ENCODE data around the gene ZNF835. TPM values are rescaled to one million over a fixed set of nuclear protein-coding genes. Genes with fewer than 3 reads are reported as not detected.

Gene ZNF835
- polyA plus RNA-seq, 1 of the 3 experiments (the other 2 are of a cell fraction), result not detected

DNA sequence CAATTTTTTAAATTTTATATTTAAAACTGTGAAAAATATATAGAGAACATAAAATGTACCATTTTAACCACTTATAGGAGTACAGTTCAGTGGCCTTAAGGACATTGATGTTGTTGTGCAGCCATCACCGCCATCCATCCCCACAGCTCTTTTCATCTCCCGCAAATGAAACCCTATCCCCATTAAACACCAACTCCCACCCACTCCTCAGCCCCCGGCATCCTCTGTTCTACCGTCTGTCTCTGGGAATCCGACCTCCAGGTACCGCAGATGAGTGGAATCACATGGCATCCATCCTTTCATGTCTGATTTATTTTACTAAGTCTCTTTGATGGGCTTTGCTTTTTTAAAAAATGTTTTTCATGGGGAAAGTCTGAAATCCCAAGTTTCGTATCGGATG, 52.4 kb downstream of the ZNF835 start:
- H2AFZ ChIP-seq (ENCODE audit: low read depth), result no peak overlapping the region
- H4K20me1 ChIP-seq (ENCODE audit: insufficient read depth), result no peaks in the 10 kb centered on the region
- H3K4me1 ChIP-seq (ENCODE audit: control insufficient read depth in 1 of 2, insufficient read depth in 2 of 2, low read depth in 1 of 2, low read length in 1 of 2), result no peaks in the 10 kb centered on the region
- WGBS (ENCODE audit: low lambda C conversion rate), result 90% methylated on average over 8 of the region's 8 CpGs
- no peaks in the 10 kb centered on the region for H3F3A ChIP-seq (replicated peaks; ENCODE audit: insufficient read depth)
- no peak for DNase-seq
- no peak overlapping the region for H3K4me2 ChIP-seq
- no peak overlapping the region for H3K4me3 ChIP-seq (ENCODE audit: low read depth in 2 of 2, low read length in 1 of 2)
- ChIA-PET POLR2A (no interaction called here), CTCF (no interaction called here)
- no peaks in the 10 kb centered on the region for H3K9me2 ChIP-seq
- peaks cover 21 to 33% of the 10 kb centered on the region in 2 experiments for H3K36me3 ChIP-seq (replicated peaks in 1 of 2; ENCODE audit: control insufficient read depth in 1 of 2, insufficient read depth in 2 of 2, low read length in 1 of 2)
- no peaks in the 10 kb centered on the region for H3K27me3 ChIP-seq (ENCODE audit: insufficient read depth)
- TF ChIP-seq, protein P1, sequence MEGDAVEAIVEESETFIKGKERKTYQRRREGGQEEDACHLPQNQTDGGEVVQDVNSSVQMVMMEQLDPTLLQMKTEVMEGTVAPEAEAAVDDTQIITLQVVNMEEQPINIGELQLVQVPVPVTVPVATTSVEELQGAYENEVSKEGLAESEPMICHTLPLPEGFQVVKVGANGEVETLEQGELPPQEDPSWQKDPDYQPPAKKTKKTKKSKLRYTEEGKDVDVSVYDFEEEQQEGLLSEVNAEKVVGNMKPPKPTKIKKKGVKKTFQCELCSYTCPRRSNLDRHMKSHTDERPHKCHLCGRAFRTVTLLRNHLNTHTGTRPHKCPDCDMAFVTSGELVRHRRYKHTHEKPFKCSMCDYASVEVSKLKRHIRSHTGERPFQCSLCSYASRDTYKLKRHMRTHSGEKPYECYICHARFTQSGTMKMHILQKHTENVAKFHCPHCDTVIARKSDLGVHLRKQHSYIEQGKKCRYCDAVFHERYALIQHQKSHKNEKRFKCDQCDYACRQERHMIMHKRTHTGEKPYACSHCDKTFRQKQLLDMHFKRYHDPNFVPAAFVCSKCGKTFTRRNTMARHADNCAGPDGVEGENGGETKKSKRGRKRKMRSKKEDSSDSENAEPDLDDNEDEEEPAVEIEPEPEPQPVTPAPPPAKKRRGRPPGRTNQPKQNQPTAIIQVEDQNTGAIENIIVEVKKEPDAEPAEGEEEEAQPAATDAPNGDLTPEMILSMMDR (IDR thresholded peaks at IDR 0.05), result no peak
- TF ChIP-seq MXI1 (IDR thresholded peaks at IDR 0.05; ENCODE audit: low read depth, low read length) (no peak), GATA2 (CRISPR knock-in tag; IDR thresholded peaks at IDR 0.05) (no peak), RFX5 (IDR thresholded peaks at IDR 0.05; ENCODE audit: low read length) (no peak), TCF12 (IDR thresholded peaks at IDR 0.05) (no peak), EP300 (IDR thresholded peaks at IDR 0.05; ENCODE audit: borderline replicate concordance in 1 of 2, low read depth in 1 of 2, low read length in 1 of 2) (no peak), YY1 (IDR thresholded peaks at IDR 0.05; ENCODE audit: low read depth) (no peak), TAF1 (IDR thresholded peaks at IDR 0.05; ENCODE audit: borderline replicate concordance, low read depth, low read length) (no peak), NRF1 (IDR thresholded peaks at IDR 0.05; ENCODE audit: low read depth, low read length) (no peak), RAD21 (IDR thresholded peaks at IDR 0.05; ENCODE audit: low read length) (no peak)
- TF ChIP-seq, protein P2, sequence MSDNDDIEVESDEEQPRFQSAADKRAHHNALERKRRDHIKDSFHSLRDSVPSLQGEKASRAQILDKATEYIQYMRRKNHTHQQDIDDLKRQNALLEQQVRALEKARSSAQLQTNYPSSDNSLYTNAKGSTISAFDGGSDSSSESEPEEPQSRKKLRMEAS (IDR thresholded peaks at IDR 0.05; ENCODE audit: low read depth), result no peak
- TF ChIP-seq, protein P3, sequence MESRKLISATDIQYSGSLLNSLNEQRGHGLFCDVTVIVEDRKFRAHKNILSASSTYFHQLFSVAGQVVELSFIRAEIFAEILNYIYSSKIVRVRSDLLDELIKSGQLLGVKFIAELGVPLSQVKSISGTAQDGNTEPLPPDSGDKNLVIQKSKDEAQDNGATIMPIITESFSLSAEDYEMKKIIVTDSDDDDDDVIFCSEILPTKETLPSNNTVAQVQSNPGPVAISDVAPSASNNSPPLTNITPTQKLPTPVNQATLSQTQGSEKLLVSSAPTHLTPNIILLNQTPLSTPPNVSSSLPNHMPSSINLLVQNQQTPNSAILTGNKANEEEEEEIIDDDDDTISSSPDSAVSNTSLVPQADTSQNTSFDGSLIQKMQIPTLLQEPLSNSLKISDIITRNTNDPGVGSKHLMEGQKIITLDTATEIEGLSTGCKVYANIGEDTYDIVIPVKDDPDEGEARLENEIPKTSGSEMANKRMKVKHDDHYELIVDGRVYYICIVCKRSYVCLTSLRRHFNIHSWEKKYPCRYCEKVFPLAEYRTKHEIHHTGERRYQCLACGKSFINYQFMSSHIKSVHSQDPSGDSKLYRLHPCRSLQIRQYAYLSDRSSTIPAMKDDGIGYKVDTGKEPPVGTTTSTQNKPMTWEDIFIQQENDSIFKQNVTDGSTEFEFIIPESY (IDR thresholded peaks at IDR 0.05; ENCODE audit: borderline replicate concordance, low read depth), result no peak
- TF ChIP-seq, protein P4, sequence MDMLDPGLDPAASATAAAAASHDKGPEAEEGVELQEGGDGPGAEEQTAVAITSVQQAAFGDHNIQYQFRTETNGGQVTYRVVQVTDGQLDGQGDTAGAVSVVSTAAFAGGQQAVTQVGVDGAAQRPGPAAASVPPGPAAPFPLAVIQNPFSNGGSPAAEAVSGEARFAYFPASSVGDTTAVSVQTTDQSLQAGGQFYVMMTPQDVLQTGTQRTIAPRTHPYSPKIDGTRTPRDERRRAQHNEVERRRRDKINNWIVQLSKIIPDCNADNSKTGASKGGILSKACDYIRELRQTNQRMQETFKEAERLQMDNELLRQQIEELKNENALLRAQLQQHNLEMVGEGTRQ (IDR thresholded peaks at IDR 0.05; ENCODE audit: borderline replicate concordance, low read depth, low read length), result no peak
- no peak overlapping the region for H3K27ac ChIP-seq (ENCODE audit: low read depth in 2 of 2, low read length in 1 of 2)
- H3K9me3 ChIP-seq, result no peaks in the 10 kb centered on the region
- H3K79me2 ChIP-seq (ENCODE audit: insufficient read depth), result peaks cover 37% of the 10 kb centered on the region
- H3K9ac ChIP-seq, result no peak overlapping the region

DNA sequence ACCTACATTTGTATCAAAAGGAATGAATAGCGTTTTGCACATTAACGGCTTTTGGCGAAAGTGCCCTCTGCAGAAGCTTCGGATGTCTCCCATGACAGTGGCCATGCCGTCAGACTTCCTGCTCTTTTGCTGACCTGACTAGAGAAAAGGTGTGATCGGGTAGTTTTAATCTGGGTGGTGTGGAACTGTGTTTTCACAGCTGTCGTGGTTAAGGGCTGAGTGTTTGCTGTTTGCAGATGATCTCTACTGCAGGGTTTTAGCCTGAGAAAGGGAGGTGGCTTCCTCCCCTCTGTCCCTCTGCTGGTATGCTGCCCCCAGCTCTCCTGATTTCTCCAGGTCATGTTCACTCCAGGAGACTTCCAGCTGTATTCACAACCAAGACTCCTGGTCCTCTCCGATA, 54.0 kb downstream of the ZNF835 start:
- Histone ChIP-seq H3K9me3 (no peaks in the 10 kb centered on the region), H2AFZ (ENCODE audit: low read depth) (no peak overlapping the region), H3K27me3 (ENCODE audit: insufficient read depth) (no peaks in the 10 kb centered on the region), H3K9ac (no peak overlapping the region), H4K20me1 (ENCODE audit: insufficient read depth) (no peaks in the 10 kb centered on the region), H3K4me2 (no peak overlapping the region), H3K27ac (ENCODE audit: low read depth in 2 of 2, low read length in 1 of 2) (no peak overlapping the region), H3K9me2 (no peaks in the 10 kb centered on the region), H3F3A (replicated peaks; ENCODE audit: insufficient read depth) (no peaks in the 10 kb centered on the region), H3K4me3 (ENCODE audit: low read depth in 2 of 2, low read length in 1 of 2) (no peak overlapping the region), H3K79me2 (ENCODE audit: insufficient read depth) (peaks cover 44% of the 10 kb centered on the region), H3K36me3 (replicated peaks in 1 of 2; ENCODE audit: control insufficient read depth in 1 of 2, insufficient read depth in 2 of 2, low read length in 1 of 2) (peaks cover 10 to 26% of the 10 kb centered on the region in 2 experiments), H3K4me1 (ENCODE audit: control insufficient read depth in 1 of 2, insufficient read depth in 2 of 2, low read depth in 1 of 2, low read length in 1 of 2) (no peaks in the 10 kb centered on the region)
- ChIA-PET CTCF (no interaction called here), POLR2A (no interaction called here)
- TF ChIP-seq FOSL2 (IDR thresholded peaks at IDR 0.05; ENCODE audit: borderline replicate concordance, low read depth), result no peak
- no peak for TF ChIP-seq EZH2phosphoT487 (IDR thresholded peaks at IDR 0.05; ENCODE audit: borderline replicate concordance, low read depth)
- TF ChIP-seq, protein P5, sequence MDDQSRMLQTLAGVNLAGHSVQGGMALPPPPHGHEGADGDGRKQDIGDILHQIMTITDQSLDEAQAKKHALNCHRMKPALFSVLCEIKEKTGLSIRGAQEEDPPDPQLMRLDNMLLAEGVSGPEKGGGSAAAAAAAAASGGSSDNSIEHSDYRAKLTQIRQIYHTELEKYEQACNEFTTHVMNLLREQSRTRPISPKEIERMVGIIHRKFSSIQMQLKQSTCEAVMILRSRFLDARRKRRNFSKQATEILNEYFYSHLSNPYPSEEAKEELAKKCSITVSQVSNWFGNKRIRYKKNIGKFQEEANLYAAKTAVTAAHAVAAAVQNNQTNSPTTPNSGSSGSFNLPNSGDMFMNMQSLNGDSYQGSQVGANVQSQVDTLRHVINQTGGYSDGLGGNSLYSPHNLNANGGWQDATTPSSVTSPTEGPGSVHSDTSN (IDR thresholded peaks at IDR 0.05), result no peak
- TF ChIP-seq POLR2AphosphoS5 (IDR thresholded peaks at IDR 0.05; ENCODE audit: low read depth, low read length), result no peak
- TF ChIP-seq NRF1 (IDR thresholded peaks at IDR 0.05; ENCODE audit: low read depth, low read length), result no peak
- TF ChIP-seq YY1 (IDR thresholded peaks at IDR 0.05; ENCODE audit: low read depth), result no peak
- TF ChIP-seq GATA2 (CRISPR knock-in tag; IDR thresholded peaks at IDR 0.05), result no peak
- TF ChIP-seq RAD21 (IDR thresholded peaks at IDR 0.05; ENCODE audit: low read length), result no peak
- no peak for DNase-seq
- 91% methylated on average over 8 of the region's 8 CpGs for WGBS (ENCODE audit: low lambda C conversion rate)

Measured in SK-N-SH (cell line).